Kidney epithelial cell (primary cell): ENCODE results near the gene CA5A. TPM values are rescaled to one million over a fixed set of nuclear protein-coding genes. Genes with fewer than 3 reads are reported as not detected.
"Not testable (repeated sequence)": the region's sequence is repeated elsewhere in the genome, so short reads cannot be mapped to it uniquely, and the experiment has no call there.

Experiments
- DNase-seq: peaks from one replicate; pipeline ENCODE4 v3.0.0-alpha.2; 2010; ENCODE audit warnings: low read depth
- H3K27me3 ChIP-seq: 2 replicates; pipeline ENCODE4 v1.6.0; 2011; ENCODE audit warnings: low read length; ENCODE audit not compliant: control insufficient read depth, insufficient read depth
- H3K36me3 ChIP-seq: 2 replicates; pipeline ENCODE4 v1.5.1; 2011; ENCODE audit warnings: low read length; ENCODE audit not compliant: control insufficient read depth, insufficient read depth
- H3K4me3 ChIP-seq: 2 replicates; pipeline ENCODE4 v1.5.1; 2011; ENCODE audit warnings: low read depth, mild to moderate bottlenecking, control low read depth, low read length
- CTCF ChIP-seq: IDR thresholded peaks from 2 replicates; pipeline ENCODE4 v1.5.1; 2011; ENCODE audit warnings: mild to moderate bottlenecking, moderate library complexity, low read length, control low read depth, inconsistent platforms; ENCODE audit not compliant: insufficient read depth, poor library complexity, severe bottlenecking
- total RNA-seq: library from RNA; depleted of rRNA; stranded (reverse); fragments of >200 nt; gene quantifications from 2 replicates; pipeline ENCODE4 v1.2.3, GENCODE V29; 2015

CA5A gene
- total RNA-seq, 1 donor from 2014 or later, result not detected

- DNase-seq, result no peak
- Histone ChIP-seq H3K27me3 (peaks cover 23% of the 10 kb centered on the region), H3K4me3 (no peak overlapping the region), H3K36me3 (no peaks in the 10 kb centered on the region)
- TF ChIP-seq CTCF, result no peak
These were observed 15.0 kb downstream of the CA5A start for GRCh38 chr16:87921236-87921773.

- Histone ChIP-seq H3K36me3 (no peaks in the 10 kb centered on the region), H3K4me3 (no peak overlapping the region), H3K27me3 (peaks cover 20% of the 10 kb centered on the region)
- DNase-seq, result no peak
- no peak for TF ChIP-seq CTCF
These were observed 16.7 kb downstream of the CA5A start for GRCh38 chr16:87919681-87919994.

- TF ChIP-seq CTCF, result no peak
- Histone ChIP-seq H3K4me3 (no peak overlapping the region), H3K27me3 (peaks cover 21% of the 10 kb centered on the region), H3K36me3 (no peaks in the 10 kb centered on the region)
- no peak for DNase-seq
These were observed 17.3 kb downstream of the CA5A start for GRCh38 chr16:87918866-87919680.

DNA sequence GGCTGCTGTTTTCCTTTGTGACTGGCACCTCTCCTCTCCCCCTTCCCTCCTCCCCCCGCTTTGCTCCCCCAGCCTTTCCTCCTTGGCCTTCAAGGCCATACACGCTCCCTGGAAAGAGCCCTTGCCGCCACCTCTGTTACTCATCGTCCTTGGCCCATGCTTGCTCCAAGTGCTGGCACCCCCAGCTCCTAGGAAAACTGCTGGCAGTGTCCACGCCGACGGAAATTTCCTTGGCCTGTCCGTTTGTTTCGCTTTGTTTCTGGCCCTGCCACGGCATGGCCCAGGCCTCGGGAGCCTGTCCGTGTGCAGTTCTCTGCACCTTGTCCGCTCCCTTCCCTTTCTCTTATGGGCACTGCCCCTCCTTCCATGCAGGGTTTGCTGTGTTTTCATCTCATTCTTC is 18.0 kb downstream of the CA5A start:
- no peaks in the 10 kb centered on the region for H3K36me3 ChIP-seq
- TF ChIP-seq CTCF, result no peak
- H3K27me3 ChIP-seq, result peaks cover 27% of the 10 kb centered on the region
- H3K4me3 ChIP-seq, result no peak overlapping the region
- no peak for DNase-seq

GRCh38 chr16:87917503-87917902 is 18.8 kb downstream of the CA5A start:
- no peaks in the 10 kb centered on the region for H3K36me3 ChIP-seq
- DNase-seq, result no peak
- no peak for TF ChIP-seq CTCF
- no peak overlapping the region for H3K4me3 ChIP-seq
- H3K27me3 ChIP-seq, result peaks cover 25% of the 10 kb centered on the region

DNA sequence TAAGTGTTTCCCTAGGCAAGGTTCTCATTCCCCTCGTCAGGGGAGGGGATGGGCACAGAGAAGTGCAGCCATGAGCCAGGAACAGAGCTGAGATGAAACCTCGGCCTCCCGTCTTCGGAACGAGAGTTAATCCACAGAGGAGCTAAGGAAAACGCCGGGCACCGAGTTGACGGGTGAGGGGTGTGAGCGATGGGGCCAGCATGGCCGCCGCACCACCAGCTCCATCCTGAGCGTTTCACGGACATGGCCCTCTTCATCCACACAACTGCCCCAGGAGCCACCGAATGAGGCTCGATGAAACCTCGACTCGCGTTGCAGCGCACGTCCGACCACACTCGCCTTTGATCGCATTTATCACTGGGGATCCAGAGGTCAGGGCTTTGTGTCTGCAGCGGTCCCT is 21.5 kb downstream of the CA5A start:
- Histone ChIP-seq H3K27me3 (peaks cover 22% of the 10 kb centered on the region), H3K4me3 (no peak overlapping the region), H3K36me3 (no peaks in the 10 kb centered on the region)
- no peak for DNase-seq
- TF ChIP-seq CTCF, result no peak

- H3K36me3 ChIP-seq, DNase-seq, H3K4me3 ChIP-seq: not testable (repeated sequence)
- peaks cover 19% of the 10 kb centered on the region for H3K27me3 ChIP-seq
These were observed 22.2 kb downstream of the CA5A start for GRCh38 chr16:87914021-87914725.

GRCh38 chr16:87912691-87913090 is 23.6 kb downstream of the CA5A start:
- not testable (repeated sequence) for H3K4me3 ChIP-seq, DNase-seq, H3K36me3 ChIP-seq
- peaks cover 22% of the 10 kb centered on the region for H3K27me3 ChIP-seq
